Endodermal cell (in vitro differentiated cells): Measurements from ENCODE around the gene KIAA1614. TPM values are rescaled to one million over a fixed set of nuclear protein-coding genes. Genes with fewer than 3 reads are reported as not detected.

Experiments used
- DNase-seq: peaks from one replicate; pipeline ENCODE4 v3.0.0-alpha.2; 2017
- H3K27ac ChIP-seq: 2 replicates; pipeline ENCODE4 v1.5.1; 2013; ENCODE audit warnings: mild to moderate bottlenecking, low read depth, low read length, moderate library complexity
- H3K27me3 ChIP-seq: 2 replicates; pipeline ENCODE4 v1.6.1; 2013; ENCODE audit warnings: mild to moderate bottlenecking, low read length, moderate library complexity; ENCODE audit not compliant: insufficient read depth, control insufficient read depth, poor library complexity, severe bottlenecking
- H3K36me3 ChIP-seq: 2 replicates; pipeline ENCODE4 v1.7.0; 2013; ENCODE audit warnings: mild to moderate bottlenecking, low read length, moderate library complexity; ENCODE audit not compliant: control insufficient read depth, insufficient read depth
- H3K4me1 ChIP-seq: one replicate; pipeline ENCODE4 v1.7.0; 2013; ENCODE audit warnings: low read length; ENCODE audit not compliant: control insufficient read depth, insufficient read depth
- H3K4me3 ChIP-seq: 2 replicates; pipeline ENCODE4 v1.5.1; 2013; ENCODE audit warnings: mild to moderate bottlenecking, low read length, moderate library complexity
- H3K9ac ChIP-seq: 2 replicates; pipeline ENCODE4 v1.6.1; 2013; ENCODE audit warnings: mild to moderate bottlenecking, low read length, moderate library complexity; ENCODE audit not compliant: poor library complexity, severe bottlenecking; ENCODE audit errors: extremely low read depth
- H3K9me3 ChIP-seq: 2 replicates; pipeline ENCODE4 v1.6.1; 2013; ENCODE audit warnings: mild to moderate bottlenecking, low read length, moderate library complexity; ENCODE audit not compliant: control insufficient read depth
- H3K27ac Mint-ChIP-seq: 2 replicates; pipeline ENCODE4 v1.8.0; 2020; ENCODE audit warnings: mixed read lengths
- H3K27me3 Mint-ChIP-seq: 2 replicates; pipeline ENCODE4 v1.8.0; 2021; ENCODE audit warnings: mild to moderate bottlenecking, mixed read lengths; ENCODE audit not compliant: insufficient read depth
- H3K36me3 Mint-ChIP-seq: 2 replicates; pipeline ENCODE4 v1.8.0; 2020; ENCODE audit warnings: low read depth, mixed read lengths
- H3K4me1 Mint-ChIP-seq: 2 replicates; pipeline ENCODE4 v1.8.0; 2020; ENCODE audit warnings: mixed read lengths
- H3K4me3 Mint-ChIP-seq: 2 replicates; pipeline ENCODE4 v1.8.0; 2020; ENCODE audit warnings: mild to moderate bottlenecking, moderate library complexity, mixed read lengths
- H3K9me3 Mint-ChIP-seq: 2 replicates; pipeline ENCODE4 v1.8.0; 2020; ENCODE audit warnings: mild to moderate bottlenecking, mixed read lengths
- CTCF ChIP-seq: fragments of 200-600 bp; sonication (generic); conservative IDR thresholded peaks from 2 replicates; pipeline ENCODE4 v1.5.0; 2021; ENCODE audit warnings: antibody characterized with exemption, mild to moderate bottlenecking
- WGBS, 2 experiments: methylation state at CpG; one replicate each; pipeline versions ENCODE4 v1.1.5 to v1.1.7; 2013; ENCODE audit warnings: missing lambda C conversion rate in 2 of 2, mixed read lengths in 1 of 2; ENCODE audit not compliant: insufficient coverage in 1 of 2, insufficient read length in 1 of 2; 5-methylcytosine and 5-hydroxymethylcytosine counted together
- total RNA-seq, 2 donors: library from RNA; stranded (reverse); fragmentation: NEBNext Ultra II Directional in 1 of 2; extraction: Animal tissue kit (Norgen Biotek cat#: 25700) in 1 of 2; gene quantifications; 2 replicates in 1 of 2; 3 replicates in 1 of 2; pipeline ENCODE4 v1.2.1, GENCODE V29; 2021

Gene KIAA1614
- total RNA-seq, 2 donors from 2014 or later = 3.3 to 5.8 TPM

GRCh38 chr1:180947901-180948640 is 35.4 kb downstream of the KIAA1614 start:
- Histone ChIP-seq H3K9ac (no peak overlapping the region), H3K27me3 (no peaks in the 10 kb centered on the region), H3K9me3 (peaks cover 6% of the 10 kb centered on the region), H3K4me3 (no peak overlapping the region), H3K27ac (no peak overlapping the region), H3K36me3 (no peaks in the 10 kb centered on the region), H3K4me1 (no peaks in the 10 kb centered on the region)
- no peak overlapping the region for H3K27ac Mint-ChIP-seq
- TF ChIP-seq CTCF = no peak
- no peak for DNase-seq
- WGBS, 2 experiments = 94 to 98% methylated on average over 19 to 22 of the region's 22 CpGs
- no peaks in the 10 kb centered on the region for H3K4me1 Mint-ChIP-seq
- no peak overlapping the region for H3K4me3 Mint-ChIP-seq
- H3K36me3 Mint-ChIP-seq = peaks cover 8% of the 10 kb centered on the region
- no peaks in the 10 kb centered on the region for H3K9me3 Mint-ChIP-seq
- H3K27me3 Mint-ChIP-seq = no peaks in the 10 kb centered on the region

- H3K27me3 Mint-ChIP-seq = no peaks in the 10 kb centered on the region
- Histone ChIP-seq H3K9ac (no peak overlapping the region), H3K27me3 (no peaks in the 10 kb centered on the region), H3K4me1 (no peaks in the 10 kb centered on the region), H3K9me3 (peaks cover 6% of the 10 kb centered on the region), H3K4me3 (no peak overlapping the region), H3K27ac (no peak overlapping the region), H3K36me3 (no peaks in the 10 kb centered on the region)
- no peak for TF ChIP-seq CTCF
- no peaks in the 10 kb centered on the region for H3K4me1 Mint-ChIP-seq
- H3K9me3 Mint-ChIP-seq = no peaks in the 10 kb centered on the region
- WGBS, 2 experiments = 82 to 84% methylated on average over 21 to 26 of the region's 26 CpGs
- H3K4me3 Mint-ChIP-seq = no peak overlapping the region
- DNase-seq = no peak
- peaks cover 10% of the 10 kb centered on the region for H3K36me3 Mint-ChIP-seq
- no peak overlapping the region for H3K27ac Mint-ChIP-seq
Measured at GRCh38 chr1:180948641-180949615, 36.2 kb downstream of the KIAA1614 start.

- H3K36me3 Mint-ChIP-seq = peaks cover 14% of the 10 kb centered on the region
- H3K27ac Mint-ChIP-seq = no peak overlapping the region
- Histone ChIP-seq H3K9ac (no peak overlapping the region), H3K27ac (no peak overlapping the region), H3K36me3 (no peaks in the 10 kb centered on the region), H3K4me3 (no peak overlapping the region), H3K4me1 (no peaks in the 10 kb centered on the region), H3K9me3 (peaks cover 6% of the 10 kb centered on the region), H3K27me3 (no peaks in the 10 kb centered on the region)
- 90% methylated on average over 3 to 4 of the region's 4 CpGs for WGBS, 2 experiments
- H3K27me3 Mint-ChIP-seq = no peaks in the 10 kb centered on the region
- no peak overlapping the region for H3K4me3 Mint-ChIP-seq
- H3K4me1 Mint-ChIP-seq = no peaks in the 10 kb centered on the region
- TF ChIP-seq CTCF = no peak
- H3K9me3 Mint-ChIP-seq = no peaks in the 10 kb centered on the region
- DNase-seq = no peak
Measured at GRCh38 chr1:180949616-180950000, 36.9 kb downstream of the KIAA1614 start.
